HG03439 (cell line): ENCODE measurements around the gene ARHGAP6.

Experiments used
- ATAC-seq: cut with Tn5 transposase; IDR thresholded peaks from one replicate; pipeline ENCODE4 v1.9.1; 2021; ENCODE audit warnings: mild to moderate bottlenecking, moderate library complexity; ENCODE audit not compliant: unreplicated experiment

The ARHGAP6 gene

GRCh38 chrX:11434607-11435006 is 231.1 kb downstream of the ARHGAP6 start:
- ATAC-seq, result no peak

- ATAC-seq, result no peak
Observed at GRCh38 chrX:11431786-11432185, 233.9 kb downstream of the ARHGAP6 start.

GRCh38 chrX:11430271-11430670 is 235.4 kb downstream of the ARHGAP6 start:
- no peak for ATAC-seq

GRCh38 chrX:11429538-11430085 is 236.1 kb downstream of the ARHGAP6 start:
- no peak for ATAC-seq

GRCh38 chrX:11427453-11428071 is 238.2 kb downstream of the ARHGAP6 start:
- no peak for ATAC-seq

GRCh38 chrX:11426712-11427452 is 238.8 kb downstream of the ARHGAP6 start:
- ATAC-seq, result no peak

GRCh38 chrX:11424903-11425674 is 240.6 kb downstream of the ARHGAP6 start:
- ATAC-seq, result no peak

GRCh38 chrX:11423949-11424348 is 241.8 kb downstream of the ARHGAP6 start:
- no peak for ATAC-seq

GRCh38 chrX:11423362-11423818 is 242.3 kb downstream of the ARHGAP6 start:
- ATAC-seq, result peak; percentile 58

- ATAC-seq, result no peak
Observed at GRCh38 chrX:11422525-11422857, 243.2 kb downstream of the ARHGAP6 start.

- no peak for ATAC-seq
Observed at GRCh38 chrX:11421805-11422524, 243.8 kb downstream of the ARHGAP6 start.

GRCh38 chrX:11420851-11421250 is 244.9 kb downstream of the ARHGAP6 start:
- ATAC-seq, result no peak

GRCh38 chrX:11419102-11419501 is 246.6 kb downstream of the ARHGAP6 start:
- ATAC-seq, result no peak

GRCh38 chrX:11416600-11416999 is 249.1 kb downstream of the ARHGAP6 start:
- no peak for ATAC-seq

- ATAC-seq, result no peak
Observed at GRCh38 chrX:11414091-11414490, 251.6 kb downstream of the ARHGAP6 start.

GRCh38 chrX:11412715-11413623 is 252.8 kb downstream of the ARHGAP6 start:
- no peak for ATAC-seq

- ATAC-seq, result no peak
Observed at GRCh38 chrX:11409957-11410356, 255.8 kb downstream of the ARHGAP6 start.

GRCh38 chrX:11408783-11409182 is 256.9 kb downstream of the ARHGAP6 start:
- no peak for ATAC-seq

- no peak for ATAC-seq
Observed at GRCh38 chrX:11408109-11408405, 257.7 kb downstream of the ARHGAP6 start.
